ENCODE data around the gene DPY30. TPM values are rescaled to one million over a fixed set of nuclear protein-coding genes. Genes with fewer than 3 reads are reported as not detected.

Gene DPY30
- total RNA-seq, 6 experiments from 2014 or later: 23.8 to 42.7 (median 34.7) TPM

GRCh38 chr2:32064021-32064601 lies 24.5 kb upstream of the DPY30 start:
- H3K4me1 ChIP-seq: peaks cover 0 to 14% (median 2%) of the 10 kb centered on the region in 4 donors
- TF ChIP-seq, protein P1, sequence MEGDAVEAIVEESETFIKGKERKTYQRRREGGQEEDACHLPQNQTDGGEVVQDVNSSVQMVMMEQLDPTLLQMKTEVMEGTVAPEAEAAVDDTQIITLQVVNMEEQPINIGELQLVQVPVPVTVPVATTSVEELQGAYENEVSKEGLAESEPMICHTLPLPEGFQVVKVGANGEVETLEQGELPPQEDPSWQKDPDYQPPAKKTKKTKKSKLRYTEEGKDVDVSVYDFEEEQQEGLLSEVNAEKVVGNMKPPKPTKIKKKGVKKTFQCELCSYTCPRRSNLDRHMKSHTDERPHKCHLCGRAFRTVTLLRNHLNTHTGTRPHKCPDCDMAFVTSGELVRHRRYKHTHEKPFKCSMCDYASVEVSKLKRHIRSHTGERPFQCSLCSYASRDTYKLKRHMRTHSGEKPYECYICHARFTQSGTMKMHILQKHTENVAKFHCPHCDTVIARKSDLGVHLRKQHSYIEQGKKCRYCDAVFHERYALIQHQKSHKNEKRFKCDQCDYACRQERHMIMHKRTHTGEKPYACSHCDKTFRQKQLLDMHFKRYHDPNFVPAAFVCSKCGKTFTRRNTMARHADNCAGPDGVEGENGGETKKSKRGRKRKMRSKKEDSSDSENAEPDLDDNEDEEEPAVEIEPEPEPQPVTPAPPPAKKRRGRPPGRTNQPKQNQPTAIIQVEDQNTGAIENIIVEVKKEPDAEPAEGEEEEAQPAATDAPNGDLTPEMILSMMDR (IDR thresholded peaks at IDR 0.05): no peak
- peak; percentile 24 for TF ChIP-seq POLR2A (IDR thresholded peaks at IDR 0.05)
- no peaks in the 10 kb centered on the region for H3K36me3 ChIP-seq
- H3K27me3 ChIP-seq: no peaks in the 10 kb centered on the region
- intact Hi-C loops (cut with DNase I): no loop called here
- peak overlapping the region; percentile 62 to 81 (median 79) for H3K27ac ChIP-seq
- DNase-seq (no peak), ATAC-seq (peak in 2 of 4 donors; percentile 13 to 18)
- no peaks in the 10 kb centered on the region for H3K9me3 ChIP-seq
- peak overlapping the region; percentile 87 to 92 (median 91) for H3K4me3 ChIP-seq
- under 1% methylated on average over 18 of the region's 40 CpGs for WGBS (ENCODE audit: insufficient coverage, low coverage, low lambda C conversion rate, missing lambda C conversion rate)

- Histone ChIP-seq H3K36me3 (no peaks in the 10 kb centered on the region), H3K27ac (peak within 1 kb of the TSS; percentile 76 to 81 (median 79)), H3K9me3 (no peaks in the 10 kb centered on the region), H3K27me3 (no peaks in the 10 kb centered on the region), H3K4me3 (peak within 1 kb of the TSS; percentile 87 to 92 (median 91)), H3K4me1 (peaks cover 0 to 14% (median 2%) of the 10 kb centered on the region in 4 donors)
- peak; percentile 79 for TF ChIP-seq POLR2A (IDR thresholded peaks at IDR 0.05)
- TF ChIP-seq, protein P1 (IDR thresholded peaks at IDR 0.05): peak; percentile 30 to 77 (median 47)
- intact Hi-C loops (cut with DNase I): no loop called here
- DNase-seq (peak; percentile 99), ATAC-seq (peak; percentile 93 to 97 (median 94))
- 0% methylated on average over 14 of the region's 79 CpGs for WGBS (ENCODE audit: insufficient coverage, low coverage, low lambda C conversion rate, missing lambda C conversion rate)
These were observed 23.9 kb upstream of the DPY30 start, which contains the start of gene SPAST for GRCh38 chr2:32063310-32064020. Gene SPAST, plus strand, starts transcription at chr2:32063556. Its CDS starts 276 bp downstream, at chr2:32063832.

DNA sequence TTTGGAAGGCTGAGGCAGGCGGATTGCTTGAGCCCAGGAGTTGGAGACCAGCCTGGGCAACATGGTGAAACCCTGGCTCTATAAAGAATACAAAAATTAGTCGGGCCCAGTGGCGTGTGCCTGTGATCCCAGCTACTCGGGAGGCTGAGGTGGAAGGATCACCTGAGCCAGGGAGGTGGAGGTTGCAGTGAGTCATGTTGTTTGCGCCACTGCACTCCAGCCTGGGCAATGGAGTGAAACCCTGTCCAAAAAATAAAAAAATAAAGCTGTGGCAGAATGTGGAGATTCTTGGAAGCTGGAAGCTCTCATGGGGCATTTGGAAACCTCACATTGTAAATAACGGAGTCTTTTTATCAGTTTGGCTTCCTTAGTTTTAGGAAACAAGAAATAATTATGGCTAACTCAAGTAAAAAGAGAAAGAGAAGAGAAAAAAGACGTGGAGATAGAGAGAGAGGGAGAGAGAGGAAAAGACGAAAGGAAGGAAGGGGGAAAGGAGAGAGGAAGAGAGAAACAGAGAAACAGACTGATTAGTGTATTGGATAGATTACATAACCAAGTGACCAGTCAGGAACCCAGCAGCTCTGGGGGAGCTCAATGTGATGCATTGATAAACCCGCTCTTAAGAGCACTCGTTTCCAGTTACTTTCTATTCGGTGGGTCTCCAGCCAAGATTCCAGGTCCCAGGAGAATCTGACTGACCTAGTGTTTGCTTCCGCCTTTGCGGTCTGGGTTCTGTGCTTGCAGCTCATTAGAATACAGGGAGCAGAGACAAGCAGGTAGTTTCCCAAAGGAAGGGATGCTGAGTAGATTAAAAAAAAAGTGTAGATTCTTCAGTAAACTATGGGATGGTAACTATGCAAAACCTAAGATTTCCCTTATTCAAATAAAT lies 22.6 kb upstream of the DPY30 start:
- Histone ChIP-seq H3K4me1 (peaks cover 0 to 14% (median 2%) of the 10 kb centered on the region in 4 donors), H3K36me3 (no peaks in the 10 kb centered on the region), H3K4me3 (peak overlapping the region; percentile 87 to 92 (median 91)), H3K9me3 (no peaks in the 10 kb centered on the region), H3K27me3 (no peaks in the 10 kb centered on the region), H3K27ac (peak overlapping the region; percentile 76 to 81 (median 79))
- whole genome bisulfite sequencing (ENCODE audit: insufficient coverage, low coverage, low lambda C conversion rate, missing lambda C conversion rate): 30% methylated on average over 13 of the region's 13 CpGs
- TF ChIP-seq, protein P1 (IDR thresholded peaks at IDR 0.05): no peak
- intact Hi-C loops (cut with DNase I): no loop called here
- peak in 3 of 4 donors; percentile 4 to 30 (median 23) for ATAC-seq
- peak in 2 of 3 donors; percentile 33 to 51 for DNase-seq

- no peak overlapping the region for H3K27ac ChIP-seq
- DNase-seq (no peak), ATAC-seq (no peak)
- WGBS (ENCODE audit: insufficient coverage, low coverage, low lambda C conversion rate, missing lambda C conversion rate): 96% methylated on average over 8 of the region's 8 CpGs
- H3K4me3 ChIP-seq: no peak overlapping the region
- H3K36me3 ChIP-seq: no peaks in the 10 kb centered on the region
- no peaks in the 10 kb centered on the region for H3K27me3 ChIP-seq
- TF ChIP-seq POLR2A (IDR thresholded peaks at IDR 0.05): no peak
- TF ChIP-seq, protein P1 (IDR thresholded peaks at IDR 0.05): no peak
- intact Hi-C loops (cut with DNase I): no loop called here
- no peaks in the 10 kb centered on the region for H3K9me3 ChIP-seq
- H3K4me1 ChIP-seq: peaks cover 0 to 14% (median 2%) of the 10 kb centered on the region in 4 donors
These were observed 21.8 kb upstream of the DPY30 start for GRCh38 chr2:32061430-32061829.

Measured in right lobe of liver (tissue), 6 donors.